Measurements from ENCODE around the gene SLC9A2. TPM values are rescaled to one million over a fixed set of nuclear protein-coding genes. Genes with fewer than 3 reads are reported as not detected.

Gene SLC9A2
- total RNA-seq, 8 experiments from 2014 or later, result 0.13 to 2.9 (median 0.92) TPM

DNA sequence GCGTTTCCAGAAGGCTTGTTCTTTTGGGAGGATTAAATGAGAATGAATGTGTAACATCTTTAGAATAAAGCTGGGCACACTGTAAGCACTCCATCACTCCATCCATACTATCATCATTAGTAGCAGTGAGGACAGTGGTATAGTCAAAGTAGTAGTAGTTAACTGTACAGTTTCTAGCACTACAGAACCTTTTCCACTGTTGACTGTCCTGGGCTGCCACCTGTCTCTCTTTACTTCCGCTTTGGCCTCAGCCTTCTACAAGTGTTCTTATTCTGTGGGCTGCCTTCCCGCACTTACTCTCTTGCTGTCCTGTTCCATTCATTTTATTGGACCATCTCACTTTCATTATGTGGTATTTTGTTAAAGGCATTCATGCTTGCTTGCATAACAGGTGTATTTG, 3.3 kb downstream of the SLC9A2 start:
- no peak for ATAC-seq (replicated peaks in 6 of 8)
- Histone ChIP-seq H3K4me1 (replicated peaks in 1 of 2) (peaks cover 4 to 10% of the 10 kb centered on the region in 2 donors), H3K27ac (no peak overlapping the region), H3K4me3 (no peak overlapping the region)
- WGBS, 10 experiments, result 0 to 100% (median 83%) methylated on average over 1 to 3 of the region's 3 CpGs; no CpG with 5 or more reads in 1 of the 10 experiments
- in situ Hi-C loops (cut with MboI; ENCODE audit: low pct_unique_long_range_greater_than_20kb in 2 of 9, low sequenced_read_pairs in 9 of 9, unreplicated experiment in 9 of 9), result loop anchor here in 3 of 9 experiments (25.0 kb wide), 2 partner anchors 90 to 160 kb away; partner anchors contain the start of gene SLC9A4 (in 3 of the 3)

- in situ Hi-C loops (cut with MboI; ENCODE audit: low pct_unique_long_range_greater_than_20kb in 2 of 9, low sequenced_read_pairs in 9 of 9, unreplicated experiment in 9 of 9), result no loop called here
- ATAC-seq (replicated peaks in 6 of 8), result no peak
- no peaks in the 10 kb centered on the region for H3K4me1 ChIP-seq (replicated peaks in 1 of 2)
- H3K4me3 ChIP-seq, result no peak overlapping the region
- H3K27ac ChIP-seq, result no peak overlapping the region
- WGBS, 10 experiments, result 17 to 74% (median 60%) methylated on average over 3 to 4 of the region's 4 CpGs
Measured at GRCh38 chr2:102630458-102630857, 11.1 kb downstream of the SLC9A2 start.

DNA sequence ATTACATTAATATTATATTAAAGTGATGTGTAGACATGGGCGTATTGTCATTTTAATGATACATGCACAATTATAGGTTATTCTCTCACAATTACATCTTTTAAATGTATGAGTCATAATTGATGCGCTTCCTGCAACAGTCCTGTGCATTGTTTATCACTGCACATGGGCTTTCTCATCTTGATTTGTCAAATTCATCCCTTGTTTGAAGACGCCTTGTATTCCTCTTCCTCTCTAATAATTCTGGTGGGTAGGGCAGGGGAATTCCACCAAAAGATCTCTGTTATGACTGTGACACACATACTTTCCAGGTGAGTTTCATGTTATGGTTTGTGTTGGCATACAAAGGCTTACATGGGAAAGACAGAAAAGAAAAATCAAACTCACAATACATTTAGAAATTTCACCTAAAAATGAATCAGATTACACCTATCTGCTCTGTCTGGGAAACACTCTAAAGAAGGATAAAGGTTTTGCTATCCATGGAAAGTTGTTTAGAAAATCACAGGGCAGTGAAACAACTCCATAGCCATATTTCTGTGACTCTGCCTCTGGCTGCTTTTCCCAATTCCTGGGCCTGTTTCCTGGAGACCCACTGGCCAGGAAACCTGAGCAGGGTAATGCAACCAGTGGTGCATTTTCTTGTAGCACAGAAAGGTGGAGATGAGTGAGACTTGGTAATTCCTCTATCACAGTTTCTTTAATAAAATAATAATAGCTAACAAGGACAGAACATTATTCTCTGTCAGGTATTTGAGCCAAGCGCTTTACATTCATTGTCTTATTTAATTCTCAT, 13.2 kb downstream of the SLC9A2 start:
- ATAC-seq (replicated peaks in 6 of 8), result peak in 1 of 8 experiments; percentile 14

DNA sequence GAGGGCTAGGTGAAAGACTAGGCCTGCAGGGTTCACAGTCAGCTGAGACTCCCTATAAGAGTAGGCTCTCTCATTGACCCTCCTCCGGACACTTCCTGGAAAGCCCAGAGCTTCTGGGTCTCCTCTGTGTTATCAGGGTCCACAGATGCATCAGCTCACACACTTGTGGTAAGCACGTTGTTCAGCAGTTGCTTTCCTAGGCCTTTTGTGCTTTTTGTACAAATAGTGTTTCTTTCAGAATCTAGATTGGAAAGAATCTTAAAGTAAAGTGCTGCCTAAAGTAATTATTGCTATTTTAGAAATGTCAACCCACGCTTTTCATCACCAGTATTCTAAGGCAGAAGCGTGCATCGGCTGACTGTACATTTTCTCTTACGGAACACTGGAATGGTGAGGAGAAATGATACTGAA, 15.5 kb downstream of the SLC9A2 start:
- in situ Hi-C loops (cut with MboI; ENCODE audit: low pct_unique_long_range_greater_than_20kb in 2 of 9, low sequenced_read_pairs in 9 of 9, unreplicated experiment in 9 of 9), result no loop called here
- no peak overlapping the region for H3K27ac ChIP-seq
- no peak overlapping the region for H3K4me3 ChIP-seq
- WGBS, 10 experiments, result 66 to 97% (median 88%) methylated on average over 1 to 6 of the region's 6 CpGs; no CpG with 5 or more reads in 2 of the 10 experiments
- ATAC-seq (replicated peaks in 6 of 8), result no peak
- no peaks in the 10 kb centered on the region for H3K4me1 ChIP-seq (replicated peaks in 1 of 2)

More for the DNA sequence above, 13.2 kb downstream of the SLC9A2 start:
- Histone ChIP-seq H3K4me3 (no peak overlapping the region), H3K4me1 (replicated peaks in 1 of 2) (no peaks in the 10 kb centered on the region), H3K27ac (no peak overlapping the region)
- in situ Hi-C loops (cut with MboI; ENCODE audit: low pct_unique_long_range_greater_than_20kb in 2 of 9, low sequenced_read_pairs in 9 of 9, unreplicated experiment in 9 of 9), result no loop called here
- WGBS, 10 experiments, result 20 to 100% (median 78%) methylated on average over 1 to 4 of the region's 4 CpGs

GRCh38 chr2:102635317-102635716, 16.0 kb downstream of the SLC9A2 start:
- in situ Hi-C loops (cut with MboI; ENCODE audit: low pct_unique_long_range_greater_than_20kb in 2 of 9, low sequenced_read_pairs in 9 of 9, unreplicated experiment in 9 of 9), result no loop called here
- no peaks in the 10 kb centered on the region for H3K4me1 ChIP-seq (replicated peaks in 1 of 2)
- H3K27ac ChIP-seq, result no peak overlapping the region
- 37 to 94% (median 69%) methylated on average over 1 to 5 of the region's 7 CpGs for WGBS, 10 experiments
- ATAC-seq (replicated peaks in 6 of 8), result no peak
- no peak overlapping the region for H3K4me3 ChIP-seq

DNA sequence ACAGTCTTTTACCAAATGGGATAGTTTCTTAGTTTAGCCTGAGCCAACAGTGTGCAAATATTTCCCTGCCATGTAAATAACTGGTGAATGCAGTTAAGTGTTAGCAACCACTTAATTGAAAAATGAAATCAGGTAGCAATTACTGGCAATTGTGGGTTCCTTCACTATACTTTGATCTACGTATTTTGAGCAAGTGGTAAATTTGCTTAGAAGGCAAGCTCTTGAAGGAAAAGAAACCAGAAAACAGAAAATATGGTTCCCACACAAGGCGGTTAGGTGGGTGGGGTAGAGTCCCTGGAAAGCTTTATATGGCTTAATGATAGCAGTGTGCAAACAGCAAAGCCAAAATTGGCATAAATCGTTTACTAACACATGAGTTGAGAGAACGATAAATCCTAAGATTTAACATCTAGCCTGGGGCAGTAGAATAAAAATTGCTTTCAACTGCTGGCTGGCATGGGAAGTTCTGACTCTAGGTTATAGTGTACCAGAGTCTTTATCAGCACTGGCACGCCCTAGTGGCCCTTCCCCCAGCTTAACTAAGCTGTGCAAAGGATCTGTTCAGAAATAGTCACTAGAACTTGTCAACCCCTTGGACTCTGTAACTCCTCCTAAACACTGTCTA, 17.0 kb downstream of the SLC9A2 start:
- no peak overlapping the region for H3K4me3 ChIP-seq
- no peaks in the 10 kb centered on the region for H3K4me1 ChIP-seq (replicated peaks in 1 of 2)
- WGBS, 10 experiments, result 0 to 100% (median 58%) methylated on average over 1 to 4 of the region's 5 CpGs; no CpG with 5 or more reads in 1 of the 10 experiments
- peak in 2 of 8 experiments; percentile 46 to 69 for ATAC-seq (replicated peaks in 6 of 8)
- no peak overlapping the region for H3K27ac ChIP-seq
- in situ Hi-C loops (cut with MboI; ENCODE audit: low pct_unique_long_range_greater_than_20kb in 2 of 9, low sequenced_read_pairs in 9 of 9, unreplicated experiment in 9 of 9), result no loop called here

- H3K4me1 ChIP-seq (replicated peaks in 1 of 2), result no peaks in the 10 kb centered on the region
- 0 to 100% (median 24%) methylated on average over 1 to 3 of the region's 4 CpGs; no CpG with 5 or more reads in 4 of the 10 experiments for WGBS, 10 experiments
- in situ Hi-C loops (cut with MboI; ENCODE audit: low pct_unique_long_range_greater_than_20kb in 2 of 9, low sequenced_read_pairs in 9 of 9, unreplicated experiment in 9 of 9), result no loop called here
- no peak overlapping the region for H3K27ac ChIP-seq
- no peak overlapping the region for H3K4me3 ChIP-seq
- ATAC-seq (replicated peaks in 6 of 8), result peak in 1 of 8 experiments; percentile 63
Measured at GRCh38 chr2:102637358-102637757, 18.0 kb downstream of the SLC9A2 start.

DNA sequence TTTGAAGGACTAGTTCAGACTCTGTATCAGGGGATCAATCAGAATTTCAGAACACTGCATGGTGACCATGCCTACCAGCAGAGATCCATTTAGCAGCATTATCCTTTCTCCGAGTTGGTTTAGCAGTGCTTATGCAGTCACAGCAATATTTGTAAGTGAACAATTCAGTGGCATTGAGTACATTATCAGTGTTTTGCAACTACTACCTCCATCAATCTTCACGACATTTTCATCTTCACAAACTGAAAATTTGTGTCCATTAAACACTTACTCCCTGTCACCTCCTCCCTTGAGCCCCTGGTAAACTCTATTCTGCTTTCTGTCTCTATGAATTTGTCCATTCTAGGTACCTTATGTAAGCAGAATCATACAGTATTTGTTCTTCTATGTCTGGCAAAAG, 20.1 kb downstream of the SLC9A2 start:
- 7 to 80% (median 51%) methylated on average over 1 to 2 of the region's 2 CpGs; no CpG with 5 or more reads in 2 of the 10 experiments for WGBS, 10 experiments
- Histone ChIP-seq H3K4me1 (replicated peaks in 1 of 2) (no peaks in the 10 kb centered on the region), H3K4me3 (no peak overlapping the region), H3K27ac (no peak overlapping the region)
- in situ Hi-C loops (cut with MboI; ENCODE audit: low pct_unique_long_range_greater_than_20kb in 2 of 9, low sequenced_read_pairs in 9 of 9, unreplicated experiment in 9 of 9), result no loop called here
- no peak for ATAC-seq (replicated peaks in 6 of 8)

DNA sequence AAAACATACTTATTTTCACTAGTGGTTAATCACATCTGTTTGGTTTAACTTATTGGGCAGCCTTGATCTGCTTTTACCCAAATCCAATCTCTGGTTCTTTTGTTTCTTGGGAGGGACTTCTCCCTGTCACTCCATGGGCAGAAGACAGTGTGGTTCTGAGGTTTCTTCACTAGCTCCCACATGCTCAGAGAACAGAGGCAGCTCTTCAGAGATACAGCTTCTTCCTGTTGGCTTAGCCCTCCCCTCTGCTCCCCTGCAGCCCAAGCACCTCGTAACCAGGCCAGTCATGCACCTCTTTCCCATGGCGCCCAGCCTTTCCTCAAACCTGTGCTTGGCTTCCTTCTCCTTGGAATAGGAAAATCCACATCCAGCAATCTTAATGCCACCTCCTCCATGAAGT, 32.8 kb downstream of the SLC9A2 start:
- Histone ChIP-seq H3K27ac (no peak overlapping the region), H3K4me1 (replicated peaks in 1 of 2) (no peaks in the 10 kb centered on the region), H3K4me3 (no peak overlapping the region)
- WGBS, 10 experiments, result 40 to 100% (median 70%) methylated on average over 1 to 2 of the region's 2 CpGs; no CpG with 5 or more reads in 6 of the 10 experiments
- in situ Hi-C loops (cut with MboI; ENCODE audit: low pct_unique_long_range_greater_than_20kb in 2 of 9, low sequenced_read_pairs in 9 of 9, unreplicated experiment in 9 of 9), result no loop called here
- no peak for ATAC-seq (replicated peaks in 6 of 8)

- no peak overlapping the region for H3K27ac ChIP-seq
- no peak overlapping the region for H3K4me3 ChIP-seq
- in situ Hi-C loops (cut with MboI; ENCODE audit: low pct_unique_long_range_greater_than_20kb in 2 of 9, low sequenced_read_pairs in 9 of 9, unreplicated experiment in 9 of 9), result no loop called here
- H3K4me1 ChIP-seq (replicated peaks in 1 of 2), result no peaks in the 10 kb centered on the region
- 38 to 100% (median 73%) methylated on average over 1 to 5 of the region's 7 CpGs; no CpG with 5 or more reads in 3 of the 10 experiments for WGBS, 10 experiments
- no peak for ATAC-seq (replicated peaks in 6 of 8)
Measured at GRCh38 chr2:102657770-102658169, 38.4 kb downstream of the SLC9A2 start.

GRCh38 chr2:102660070-102660469, 40.7 kb downstream of the SLC9A2 start:
- Histone ChIP-seq H3K4me3 (no peak overlapping the region), H3K27ac (no peak overlapping the region), H3K4me1 (replicated peaks in 1 of 2) (no peaks in the 10 kb centered on the region)
- in situ Hi-C loops (cut with MboI; ENCODE audit: low pct_unique_long_range_greater_than_20kb in 2 of 9, low sequenced_read_pairs in 9 of 9, unreplicated experiment in 9 of 9), result no loop called here
- ATAC-seq (replicated peaks in 6 of 8), result peak in 1 of 8 experiments; percentile 25
- 17 to 93% (median 82%) methylated on average over 1 to 2 of the region's 2 CpGs; no CpG with 5 or more reads in 5 of the 10 experiments for WGBS, 10 experiments

DNA sequence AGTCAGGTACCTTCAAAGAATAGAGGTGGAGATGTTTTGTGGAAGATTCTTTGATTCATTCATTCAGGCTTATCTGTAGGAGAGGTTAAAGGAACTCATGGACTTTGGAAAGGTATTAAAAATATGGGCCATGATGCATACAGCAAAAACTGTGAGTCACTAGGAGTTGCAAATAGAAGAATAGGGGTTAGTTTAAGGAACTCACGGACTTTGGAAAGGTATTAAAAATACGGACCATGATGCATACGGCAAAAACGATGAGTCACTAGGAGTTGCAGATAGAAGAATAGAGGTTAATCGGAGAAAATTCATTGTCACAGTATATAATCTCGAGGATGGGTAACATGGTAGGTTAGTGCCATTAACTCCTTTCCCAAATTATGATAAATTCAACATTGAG, 41.2 kb downstream of the SLC9A2 start:
- H3K4me3 ChIP-seq, result no peak overlapping the region
- peak in 1 of 8 experiments; percentile 17 for ATAC-seq (replicated peaks in 6 of 8)
- H3K4me1 ChIP-seq (replicated peaks in 1 of 2), result no peaks in the 10 kb centered on the region
- WGBS, 10 experiments, result 7 to 100% (median 83%) methylated on average over 3 to 6 of the region's 6 CpGs; no CpG with 5 or more reads in 1 of the 10 experiments
- in situ Hi-C loops (cut with MboI; ENCODE audit: low pct_unique_long_range_greater_than_20kb in 2 of 9, low sequenced_read_pairs in 9 of 9, unreplicated experiment in 9 of 9), result no loop called here
- H3K27ac ChIP-seq, result no peak overlapping the region

- Histone ChIP-seq H3K27ac (no peak overlapping the region), H3K4me1 (replicated peaks in 1 of 2) (no peaks in the 10 kb centered on the region), H3K4me3 (no peak overlapping the region)
- WGBS, 10 experiments, result 30 to 100% (median 84%) methylated on average over 1 to 5 of the region's 5 CpGs; no CpG with 5 or more reads in 3 of the 10 experiments
- no peak for ATAC-seq (replicated peaks in 6 of 8)
- in situ Hi-C loops (cut with MboI; ENCODE audit: low pct_unique_long_range_greater_than_20kb in 2 of 9, low sequenced_read_pairs in 9 of 9, unreplicated experiment in 9 of 9), result no loop called here
Measured at GRCh38 chr2:102661846-102662245, 42.5 kb downstream of the SLC9A2 start.
